HG03460 (cell line): ENCODE results near the gene SLC9C1.

ENCODE experiments used
- ATAC-seq: cut with Tn5 transposase; IDR thresholded peaks from one replicate; pipeline ENCODE4 v1.9.1; 2021; ENCODE audit not compliant: unreplicated experiment

The SLC9C1 gene

GRCh38 chr3:112293368-112294321 lies at the start of gene SLC9C1:
Gene SLC9C1, minus strand, starts transcription at chr3:112294216. Its CDS starts 7,425 bp downstream, at chr3:112286791.
- ATAC-seq = peak; percentile 51

GRCh38 chr3:112341386-112341785 lies 47.4 kb upstream of the SLC9C1 start:
- no peak for ATAC-seq

- ATAC-seq = no peak
Observed at GRCh38 chr3:112339609-112340008, 45.6 kb upstream of the SLC9C1 start.

GRCh38 chr3:112339134-112339533 lies 45.1 kb upstream of the SLC9C1 start:
- ATAC-seq = no peak

GRCh38 chr3:112338727-112339056 lies 44.7 kb upstream of the SLC9C1 start:
- no peak for ATAC-seq

GRCh38 chr3:112338021-112338726 lies 44.2 kb upstream of the SLC9C1 start:
- no peak for ATAC-seq

GRCh38 chr3:112335434-112335781 lies 41.4 kb upstream of the SLC9C1 start:
- ATAC-seq = no peak

GRCh38 chr3:112334691-112335433 lies 40.8 kb upstream of the SLC9C1 start:
- no peak for ATAC-seq

- ATAC-seq = peak; percentile 46
Observed at GRCh38 chr3:112333381-112334317, 39.6 kb upstream of the SLC9C1 start.

- ATAC-seq = peak; percentile 53
Observed at GRCh38 chr3:112333002-112333380, 39.0 kb upstream of the SLC9C1 start, which contains the start of gene CD200. Gene CD200, plus strand, starts transcription at chr3:112333156. Its CDS starts 57 bp downstream, at chr3:112333213.

GRCh38 chr3:112331851-112332250 lies 37.8 kb upstream of the SLC9C1 start:
- no peak for ATAC-seq

- peak; percentile 96 for ATAC-seq
Observed at GRCh38 chr3:112327371-112327951, 33.4 kb upstream of the SLC9C1 start.

GRCh38 chr3:112321867-112322652 lies 28.0 kb upstream of the SLC9C1 start:
- no peak for ATAC-seq

GRCh38 chr3:112320691-112321090 lies 26.7 kb upstream of the SLC9C1 start:
- no peak for ATAC-seq

GRCh38 chr3:112319516-112320276 lies 25.7 kb upstream of the SLC9C1 start:
- ATAC-seq = no peak

GRCh38 chr3:112315791-112316190 lies 21.8 kb upstream of the SLC9C1 start:
- no peak for ATAC-seq

GRCh38 chr3:112314649-112315048 lies 20.6 kb upstream of the SLC9C1 start:
- no peak for ATAC-seq

GRCh38 chr3:112308151-112308911 lies 14.3 kb upstream of the SLC9C1 start:
- ATAC-seq = no peak
